GM23248 (cell line): ENCODE data around the gene SRSF1.

ENCODE experiments used
- EZH2 ChIP-seq: fragments of 200-600 bp; sonication (generic); IDR thresholded peaks from 2 replicates; pipeline ENCODE4 v1.6.1; 2018; ENCODE audit warnings: antibody characterized with exemption, mild to moderate bottlenecking; ENCODE audit not compliant: insufficient read depth, poor library complexity, severe bottlenecking
- EZH2phosphoT487 ChIP-seq: fragments of 200-600 bp; sonication (generic); IDR thresholded peaks from 2 replicates; pipeline ENCODE4 v1.6.1; 2018; ENCODE audit warnings: antibody characterized with exemption, moderate library complexity, mild to moderate bottlenecking, low read depth; ENCODE audit not compliant: insufficient read depth

DNA sequence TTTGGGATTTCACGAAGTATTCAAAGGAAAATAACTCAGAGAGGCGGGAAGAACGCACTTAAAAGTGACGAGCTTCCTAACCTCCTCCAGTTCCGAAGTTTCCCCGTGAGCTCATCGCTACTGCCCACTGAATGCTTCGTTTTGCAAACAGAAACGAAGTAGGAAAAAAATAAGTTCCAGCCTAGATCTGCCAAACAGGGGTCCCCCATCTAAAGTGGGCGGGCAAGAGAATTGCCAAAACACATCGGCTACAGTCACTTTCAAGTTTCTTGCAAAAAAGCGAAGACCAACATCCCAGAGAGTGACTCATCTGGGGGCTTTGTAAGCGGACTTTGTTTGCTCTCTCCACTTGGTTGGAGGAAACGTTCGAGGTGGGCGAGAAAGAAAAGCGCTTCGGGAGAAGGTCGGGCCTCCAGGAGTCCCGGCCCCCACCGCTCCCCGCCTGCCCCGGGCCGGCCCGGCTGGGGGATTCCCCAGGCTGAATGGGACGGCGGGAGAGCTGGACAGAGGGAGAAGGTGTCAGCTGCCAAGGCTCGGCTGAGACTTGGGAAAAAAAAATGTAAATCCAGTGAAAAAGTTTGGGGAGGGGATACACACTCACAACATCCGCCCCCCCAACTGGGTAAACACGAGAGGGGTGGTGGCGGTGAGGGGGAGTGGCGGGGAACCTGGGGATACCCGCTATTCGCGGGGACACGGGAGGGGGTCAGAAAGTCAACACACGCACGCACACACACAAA is 20.0 kb downstream of the SRSF1 start:
- TF ChIP-seq EZH2phosphoT487 (no peak), EZH2 (no peak)
